ENCODE data around the gene RNF126. TPM values are rescaled to one million over a fixed set of nuclear protein-coding genes. Genes with fewer than 3 reads are reported as not detected.

The RNF126 gene
- total and polyA plus RNA-seq, 2 donors = 8.6 to 41.8 TPM

- Histone ChIP-seq H3K4me3 (ENCODE audit: low read depth, low read length) (no peak overlapping the region), H3K4me1 (ENCODE audit: insufficient read depth) (no peaks in the 10 kb centered on the region), H3K27ac (ENCODE audit: low read depth) (no peak overlapping the region), H3K36me3 (ENCODE audit: insufficient read depth) (peaks cover 6% of the 10 kb centered on the region)
- no peak for DNase-seq (ENCODE audit: extremely low spot score)
- WGBS = 85% methylated on average over 70 of the region's 70 CpGs
Observed at GRCh38 chr19:642767-643727, 20.0 kb downstream of the RNF126 start.

- Histone ChIP-seq H3K27ac (ENCODE audit: low read depth) (no peak overlapping the region), H3K4me1 (ENCODE audit: insufficient read depth) (no peaks in the 10 kb centered on the region), H3K36me3 (ENCODE audit: insufficient read depth) (peaks cover 2% of the 10 kb centered on the region), H3K4me3 (ENCODE audit: low read depth, low read length) (no peak overlapping the region)
- no peak for DNase-seq (ENCODE audit: extremely low spot score)
- 85% methylated on average over 17 of the region's 17 CpGs for WGBS
Observed at GRCh38 chr19:641702-642101, 21.3 kb downstream of the RNF126 start.

- no peaks in the 10 kb centered on the region for H3K36me3 ChIP-seq (ENCODE audit: insufficient read depth)
- H3K27ac ChIP-seq (ENCODE audit: low read depth) = no peak overlapping the region
- H3K4me3 ChIP-seq (ENCODE audit: low read depth, low read length) = no peak overlapping the region
- no peak for DNase-seq (ENCODE audit: extremely low spot score)
- no peaks in the 10 kb centered on the region for H3K4me1 ChIP-seq (ENCODE audit: insufficient read depth)
- WGBS = 94% methylated on average over 31 of the region's 31 CpGs
Observed at GRCh38 chr19:640606-641189, 22.3 kb downstream of the RNF126 start.

GRCh38 chr19:640161-640558 is 22.9 kb downstream of the RNF126 start:
- no peak for DNase-seq (ENCODE audit: extremely low spot score)
- 47% methylated on average over 25 of the region's 25 CpGs for WGBS
- H3K27ac ChIP-seq (ENCODE audit: low read depth) = no peak overlapping the region

GRCh38 chr19:639253-640160 is 23.5 kb downstream of the RNF126 start, which contains the start of gene FGF22:
Gene FGF22, plus strand, starts transcription at chr19:639879. Its CDS starts 47 bp downstream, at chr19:639926.
- WGBS = 5% methylated on average over 109 of the region's 109 CpGs
- H3K36me3 ChIP-seq (ENCODE audit: insufficient read depth) = no peaks in the 10 kb centered on the region
- peak within 1 kb of the TSS; percentile 40 for H3K4me3 ChIP-seq (ENCODE audit: low read depth, low read length)
- H3K4me1 ChIP-seq (ENCODE audit: insufficient read depth) = no peaks in the 10 kb centered on the region
- peak; percentile 52 for DNase-seq (ENCODE audit: extremely low spot score)
- H3K27ac ChIP-seq (ENCODE audit: low read depth) = no peak within 1 kb of the TSS

More at GRCh38 chr19:640161-640558, 22.9 kb downstream of the RNF126 start:
- Histone ChIP-seq H3K4me1 (ENCODE audit: insufficient read depth) (no peaks in the 10 kb centered on the region), H3K4me3 (ENCODE audit: low read depth, low read length) (peak overlapping the region; percentile 40), H3K36me3 (ENCODE audit: insufficient read depth) (no peaks in the 10 kb centered on the region)

GRCh38 chr19:638906-639252 is 24.1 kb downstream of the RNF126 start:
- H3K4me1 ChIP-seq (ENCODE audit: insufficient read depth) = peaks cover 2% of the 10 kb centered on the region
- no peaks in the 10 kb centered on the region for H3K36me3 ChIP-seq (ENCODE audit: insufficient read depth)
- no peak overlapping the region for H3K4me3 ChIP-seq (ENCODE audit: low read depth, low read length)
- 58% methylated on average over 17 of the region's 17 CpGs for WGBS
- no peak for DNase-seq (ENCODE audit: extremely low spot score)
- H3K27ac ChIP-seq (ENCODE audit: low read depth) = no peak overlapping the region

- no peak overlapping the region for H3K27ac ChIP-seq (ENCODE audit: low read depth)
- H3K4me1 ChIP-seq (ENCODE audit: insufficient read depth) = peaks cover 2% of the 10 kb centered on the region
- WGBS = 89% methylated on average over 16 of the region's 16 CpGs
Observed at GRCh38 chr19:634975-635652, 27.9 kb downstream of the RNF126 start.

GRCh38 chr19:633786-634639 is 29.0 kb downstream of the RNF126 start:
- no peak overlapping the region for H3K27ac ChIP-seq (ENCODE audit: low read depth)
- H3K4me3 ChIP-seq (ENCODE audit: low read depth, low read length) = peak overlapping the region; percentile 62
- 23% methylated on average over 32 of the region's 32 CpGs for WGBS
- H3K36me3 ChIP-seq (ENCODE audit: insufficient read depth) = no peaks in the 10 kb centered on the region
- DNase-seq (ENCODE audit: extremely low spot score) = no peak
- H3K4me1 ChIP-seq (ENCODE audit: insufficient read depth) = peaks cover 2% of the 10 kb centered on the region

More at GRCh38 chr19:634975-635652, 27.9 kb downstream of the RNF126 start:
- no peaks in the 10 kb centered on the region for H3K36me3 ChIP-seq (ENCODE audit: insufficient read depth)
- H3K4me3 ChIP-seq (ENCODE audit: low read depth, low read length) = no peak overlapping the region
- no peak for DNase-seq (ENCODE audit: extremely low spot score)

GRCh38 chr19:633068-633785 is 29.8 kb downstream of the RNF126 start, which contains the start of gene POLRMT:
Gene POLRMT, minus strand, starts transcription at chr19:633537. Its CDS starts 25 bp downstream, at chr19:633512.
- Histone ChIP-seq H3K4me1 (ENCODE audit: insufficient read depth) (peaks cover 2% of the 10 kb centered on the region), H3K4me3 (ENCODE audit: low read depth, low read length) (peak within 1 kb of the TSS; percentile 62), H3K36me3 (ENCODE audit: insufficient read depth) (no peaks in the 10 kb centered on the region), H3K27ac (ENCODE audit: low read depth) (no peak within 1 kb of the TSS)
- WGBS = under 1% methylated on average over 67 of the region's 67 CpGs
- peak; percentile 90 for DNase-seq (ENCODE audit: extremely low spot score)

- Histone ChIP-seq H3K4me3 (ENCODE audit: low read depth, low read length) (peak overlapping the region; percentile 62), H3K36me3 (ENCODE audit: insufficient read depth) (no peaks in the 10 kb centered on the region), H3K27ac (ENCODE audit: low read depth) (no peak overlapping the region), H3K4me1 (ENCODE audit: insufficient read depth) (peaks cover 2% of the 10 kb centered on the region)
- no peak for DNase-seq (ENCODE audit: extremely low spot score)
- WGBS = 5% methylated on average over 35 of the region's 35 CpGs
Observed at GRCh38 chr19:632579-633067, 30.4 kb downstream of the RNF126 start.

- no peaks in the 10 kb centered on the region for H3K36me3 ChIP-seq (ENCODE audit: insufficient read depth)
- no peak overlapping the region for H3K4me3 ChIP-seq (ENCODE audit: low read depth, low read length)
- peaks cover 2% of the 10 kb centered on the region for H3K4me1 ChIP-seq (ENCODE audit: insufficient read depth)
- H3K27ac ChIP-seq (ENCODE audit: low read depth) = no peak overlapping the region
- WGBS = 92% methylated on average over 30 of the region's 30 CpGs
- no peak for DNase-seq (ENCODE audit: extremely low spot score)
Observed at GRCh38 chr19:629961-630714, 32.9 kb downstream of the RNF126 start.

Data from urinary bladder (tissue), 4 donors.